BE2C (cell line): Measurements from ENCODE around the gene RAB22A.

Experiments used
- DNase-seq: peaks from one replicate; pipeline ENCODE4 v3.0.0-alpha.2; 2020
- H3K27me3 ChIP-seq: fragments of 250-450 bp; sonication (Bioruptor Pico); 2 replicates; pipeline ENCODE4 v1.5.1; 2020; ENCODE audit warnings: mild to moderate bottlenecking
- H3K36me3 ChIP-seq: fragments of 250-450 bp; sonication (Bioruptor Pico); 2 replicates; pipeline ENCODE4 v1.5.1; 2020; ENCODE audit warnings: mild to moderate bottlenecking
- H3K4me1 ChIP-seq: fragments of 250-450 bp; sonication (Bioruptor Pico); 2 replicates; pipeline ENCODE4 v1.5.1; 2020
- H3K4me3 ChIP-seq: 2 replicates; pipeline ENCODE4 v1.5.1; 2011; ENCODE audit warnings: low read depth, low read length
- H3K9me3 ChIP-seq: fragments of 250-450 bp; sonication (Bioruptor Pico); 2 replicates; pipeline ENCODE4 v1.5.1; 2020
- CTCF ChIP-seq: IDR thresholded peaks from 2 replicates; pipeline ENCODE4 v1.5.1; 2012; ENCODE audit warnings: mild to moderate bottlenecking, low read depth, low read length

The RAB22A gene

GRCh38 chr20:58328836-58329235, 19.3 kb downstream of the RAB22A start:
- no peaks in the 10 kb centered on the region for H3K36me3 ChIP-seq
- no peak overlapping the region for H3K4me3 ChIP-seq
- no peak for DNase-seq
- H3K27me3 ChIP-seq, result no peaks in the 10 kb centered on the region
- no peaks in the 10 kb centered on the region for H3K9me3 ChIP-seq
- no peak for TF ChIP-seq CTCF
- H3K4me1 ChIP-seq, result no peaks in the 10 kb centered on the region

- H3K9me3 ChIP-seq, result no peaks in the 10 kb centered on the region
- no peaks in the 10 kb centered on the region for H3K4me1 ChIP-seq
- DNase-seq, result no peak
- TF ChIP-seq CTCF, result no peak
- H3K27me3 ChIP-seq, result no peaks in the 10 kb centered on the region
- no peak overlapping the region for H3K4me3 ChIP-seq
- no peaks in the 10 kb centered on the region for H3K36me3 ChIP-seq
Observed at GRCh38 chr20:58329711-58330110, 20.2 kb downstream of the RAB22A start.

GRCh38 chr20:58330249-58330648, 20.7 kb downstream of the RAB22A start:
- no peaks in the 10 kb centered on the region for H3K36me3 ChIP-seq

GRCh38 chr20:58330687-58331086, 21.2 kb downstream of the RAB22A start:
- TF ChIP-seq CTCF, result no peak
- H3K36me3 ChIP-seq, result no peaks in the 10 kb centered on the region
- no peak for DNase-seq

More at GRCh38 chr20:58330249-58330648, 20.7 kb downstream of the RAB22A start:
- Histone ChIP-seq H3K4me3 (no peak overlapping the region), H3K4me1 (no peaks in the 10 kb centered on the region), H3K27me3 (no peaks in the 10 kb centered on the region), H3K9me3 (no peaks in the 10 kb centered on the region)
- DNase-seq, result no peak
- TF ChIP-seq CTCF, result no peak

GRCh38 chr20:58331961-58332551, 22.5 kb downstream of the RAB22A start:
- Histone ChIP-seq H3K27me3 (no peaks in the 10 kb centered on the region), H3K4me3 (no peak overlapping the region), H3K36me3 (no peaks in the 10 kb centered on the region), H3K4me1 (no peaks in the 10 kb centered on the region), H3K9me3 (no peaks in the 10 kb centered on the region)
- TF ChIP-seq CTCF, result no peak
- DNase-seq, result no peak

More at GRCh38 chr20:58330687-58331086, 21.2 kb downstream of the RAB22A start:
- Histone ChIP-seq H3K4me3 (no peak overlapping the region), H3K27me3 (no peaks in the 10 kb centered on the region), H3K4me1 (no peaks in the 10 kb centered on the region), H3K9me3 (no peaks in the 10 kb centered on the region)

- no peaks in the 10 kb centered on the region for H3K27me3 ChIP-seq
- no peaks in the 10 kb centered on the region for H3K36me3 ChIP-seq
- H3K4me3 ChIP-seq, result no peak overlapping the region
- no peaks in the 10 kb centered on the region for H3K9me3 ChIP-seq
- no peak for DNase-seq
- no peaks in the 10 kb centered on the region; the same call in 1 of the 2 replicates for H3K4me1 ChIP-seq
- TF ChIP-seq CTCF, result no peak
Observed at GRCh38 chr20:58339741-58340140, 30.2 kb downstream of the RAB22A start.
